Measurements from ENCODE around the gene PDIK1L.

The PDIK1L gene

GRCh38 chr1:26111530-26112406, at the start of gene PDIK1L:
Gene PDIK1L, plus strand, starts transcription at chr1:26111824. Its CDS starts 2,485 bp downstream, at chr1:26114309.
- Histone ChIP-seq H3K27me3 (ENCODE audit: insufficient read depth, low read length) (no peaks in the 10 kb centered on the region), H2AFZ (ENCODE audit: low read depth, low read length) (peak within 1 kb of the TSS; percentile 95), H3K36me3 (ENCODE audit: insufficient read depth, low read length) (peaks cover 22% of the 10 kb centered on the region), H3K4me1 (ENCODE audit: insufficient read depth, low read length) (peaks cover 21% of the 10 kb centered on the region), H3K9me3 (ENCODE audit: low read length) (no peaks in the 10 kb centered on the region), H3K4me3 (ENCODE audit: low read length) (peak within 1 kb of the TSS; percentile 72)

- no peaks in the 10 kb centered on the region for H3K36me3 ChIP-seq (ENCODE audit: insufficient read depth, low read length)
- no peak overlapping the region for H2AFZ ChIP-seq (ENCODE audit: low read depth, low read length)
- no peaks in the 10 kb centered on the region for H3K9me3 ChIP-seq (ENCODE audit: low read length)
- H3K27me3 ChIP-seq (ENCODE audit: insufficient read depth, low read length) = peaks cover 17% of the 10 kb centered on the region
- H3K4me1 ChIP-seq (ENCODE audit: insufficient read depth, low read length) = no peaks in the 10 kb centered on the region
- no peak overlapping the region for H3K4me3 ChIP-seq (ENCODE audit: low read length)
Observed at GRCh38 chr1:26064553-26064952, 47.1 kb upstream of the PDIK1L start.

- Histone ChIP-seq H3K4me3 (ENCODE audit: low read length) (no peak overlapping the region), H3K9me3 (ENCODE audit: low read length) (no peaks in the 10 kb centered on the region), H2AFZ (ENCODE audit: low read depth, low read length) (no peak overlapping the region), H3K36me3 (ENCODE audit: insufficient read depth, low read length) (no peaks in the 10 kb centered on the region), H3K4me1 (ENCODE audit: insufficient read depth, low read length) (no peaks in the 10 kb centered on the region), H3K27me3 (ENCODE audit: insufficient read depth, low read length) (peaks cover 17% of the 10 kb centered on the region)
Observed at GRCh38 chr1:26066160-26066559, 45.5 kb upstream of the PDIK1L start.

- Histone ChIP-seq H3K9me3 (ENCODE audit: low read length) (no peaks in the 10 kb centered on the region), H3K4me1 (ENCODE audit: insufficient read depth, low read length) (no peaks in the 10 kb centered on the region), H3K4me3 (ENCODE audit: low read length) (no peak overlapping the region), H3K36me3 (ENCODE audit: insufficient read depth, low read length) (no peaks in the 10 kb centered on the region), H3K27me3 (ENCODE audit: insufficient read depth, low read length) (peaks cover 17% of the 10 kb centered on the region), H2AFZ (ENCODE audit: low read depth, low read length) (no peak overlapping the region)
Observed at GRCh38 chr1:26066857-26067256, 44.8 kb upstream of the PDIK1L start.

GRCh38 chr1:26067432-26067911, 44.2 kb upstream of the PDIK1L start, which contains the start of gene TRIM63:
Gene TRIM63, minus strand, starts transcription at chr1:26067630. Its CDS starts 136 bp downstream, at chr1:26067494.
- no peak within 1 kb of the TSS for H2AFZ ChIP-seq (ENCODE audit: low read depth, low read length)
- no peaks in the 10 kb centered on the region for H3K9me3 ChIP-seq (ENCODE audit: low read length)
- H3K36me3 ChIP-seq (ENCODE audit: insufficient read depth, low read length) = no peaks in the 10 kb centered on the region
- H3K27me3 ChIP-seq (ENCODE audit: insufficient read depth, low read length) = peaks cover 14% of the 10 kb centered on the region
- no peak within 1 kb of the TSS for H3K4me3 ChIP-seq (ENCODE audit: low read length)
- H3K4me1 ChIP-seq (ENCODE audit: insufficient read depth, low read length) = no peaks in the 10 kb centered on the region

GRCh38 chr1:26069941-26070295, 41.7 kb upstream of the PDIK1L start:
- Histone ChIP-seq H3K4me3 (ENCODE audit: low read length) (no peak overlapping the region), H3K27me3 (ENCODE audit: insufficient read depth, low read length) (peaks cover 8% of the 10 kb centered on the region), H3K9me3 (ENCODE audit: low read length) (no peaks in the 10 kb centered on the region)

GRCh38 chr1:26070296-26070962, 41.2 kb upstream of the PDIK1L start:
- Histone ChIP-seq H3K36me3 (ENCODE audit: insufficient read depth, low read length) (no peaks in the 10 kb centered on the region), H2AFZ (ENCODE audit: low read depth, low read length) (no peak overlapping the region), H3K27me3 (ENCODE audit: insufficient read depth, low read length) (peaks cover 8% of the 10 kb centered on the region), H3K9me3 (ENCODE audit: low read length) (no peaks in the 10 kb centered on the region), H3K4me1 (ENCODE audit: insufficient read depth, low read length) (no peaks in the 10 kb centered on the region), H3K4me3 (ENCODE audit: low read length) (no peak overlapping the region)

More at GRCh38 chr1:26069941-26070295, 41.7 kb upstream of the PDIK1L start:
- H3K36me3 ChIP-seq (ENCODE audit: insufficient read depth, low read length) = no peaks in the 10 kb centered on the region
- H2AFZ ChIP-seq (ENCODE audit: low read depth, low read length) = no peak overlapping the region
- H3K4me1 ChIP-seq (ENCODE audit: insufficient read depth, low read length) = no peaks in the 10 kb centered on the region

GRCh38 chr1:26070963-26071342, 40.7 kb upstream of the PDIK1L start:
- Histone ChIP-seq H3K4me1 (ENCODE audit: insufficient read depth, low read length) (no peaks in the 10 kb centered on the region), H3K4me3 (ENCODE audit: low read length) (no peak overlapping the region), H3K27me3 (ENCODE audit: insufficient read depth, low read length) (peaks cover 6% of the 10 kb centered on the region), H3K9me3 (ENCODE audit: low read length) (no peaks in the 10 kb centered on the region), H2AFZ (ENCODE audit: low read depth, low read length) (no peak overlapping the region), H3K36me3 (ENCODE audit: insufficient read depth, low read length) (no peaks in the 10 kb centered on the region)

GRCh38 chr1:26072305-26072704, 39.3 kb upstream of the PDIK1L start:
- Histone ChIP-seq H3K36me3 (ENCODE audit: insufficient read depth, low read length) (no peaks in the 10 kb centered on the region), H3K9me3 (ENCODE audit: low read length) (no peaks in the 10 kb centered on the region), H3K4me1 (ENCODE audit: insufficient read depth, low read length) (no peaks in the 10 kb centered on the region), H3K27me3 (ENCODE audit: insufficient read depth, low read length) (peaks cover under 1% of the 10 kb centered on the region), H3K4me3 (ENCODE audit: low read length) (no peak overlapping the region), H2AFZ (ENCODE audit: low read depth, low read length) (no peak overlapping the region)

GRCh38 chr1:26075421-26076144, 36.0 kb upstream of the PDIK1L start:
- H3K27me3 ChIP-seq (ENCODE audit: insufficient read depth, low read length) = peaks cover 6% of the 10 kb centered on the region
- no peaks in the 10 kb centered on the region for H3K4me1 ChIP-seq (ENCODE audit: insufficient read depth, low read length)
- H3K4me3 ChIP-seq (ENCODE audit: low read length) = no peak overlapping the region
- no peaks in the 10 kb centered on the region for H3K9me3 ChIP-seq (ENCODE audit: low read length)
- no peak overlapping the region for H2AFZ ChIP-seq (ENCODE audit: low read depth, low read length)
- H3K36me3 ChIP-seq (ENCODE audit: insufficient read depth, low read length) = no peaks in the 10 kb centered on the region

GRCh38 chr1:26077524-26077923, 34.1 kb upstream of the PDIK1L start:
- Histone ChIP-seq H2AFZ (ENCODE audit: low read depth, low read length) (no peak overlapping the region), H3K9me3 (ENCODE audit: low read length) (no peaks in the 10 kb centered on the region), H3K27me3 (ENCODE audit: insufficient read depth, low read length) (peaks cover 6% of the 10 kb centered on the region), H3K4me3 (ENCODE audit: low read length) (no peak overlapping the region), H3K36me3 (ENCODE audit: insufficient read depth, low read length) (no peaks in the 10 kb centered on the region), H3K4me1 (ENCODE audit: insufficient read depth, low read length) (no peaks in the 10 kb centered on the region)

- no peak overlapping the region for H2AFZ ChIP-seq (ENCODE audit: low read depth, low read length)
- H3K36me3 ChIP-seq (ENCODE audit: insufficient read depth, low read length) = no peaks in the 10 kb centered on the region
- no peaks in the 10 kb centered on the region for H3K9me3 ChIP-seq (ENCODE audit: low read length)
- no peak overlapping the region for H3K4me3 ChIP-seq (ENCODE audit: low read length)
- no peaks in the 10 kb centered on the region for H3K4me1 ChIP-seq (ENCODE audit: insufficient read depth, low read length)
- peaks cover 11% of the 10 kb centered on the region for H3K27me3 ChIP-seq (ENCODE audit: insufficient read depth, low read length)
Observed at GRCh38 chr1:26078286-26079177, 33.1 kb upstream of the PDIK1L start.

Measured in neuron (in vitro differentiated cells).